Neural progenitor cell (in vitro differentiated cells): ENCODE measurements around the gene CAMK1D. TPM values are rescaled to one million over a fixed set of nuclear protein-coding genes. Genes with fewer than 3 reads are reported as not detected.

Experiments
- DNase-seq: peaks from one replicate; pipeline ENCODE4 v3.0.0-alpha.2; 2016; ENCODE audit warnings: low spot score
- H2AFZ ChIP-seq: fragments of 200-600 bp; sonication (generic); replicated peaks from 2 replicates; pipeline ENCODE4 v1.6.1; 2016; ENCODE audit warnings: antibody characterized with exemption
- H3F3A ChIP-seq: fragments of 200-600 bp; sonication (generic); 2 replicates; pipeline ENCODE4 v1.6.1; 2016; ENCODE audit warnings: antibody characterized with exemption, low read depth
- H3K27ac ChIP-seq: fragments of 200-600 bp; sonication (generic); 2 replicates; pipeline ENCODE4 v1.5.1; 2016; ENCODE audit warnings: mild to moderate bottlenecking
- H3K27me3 ChIP-seq: fragments of 200-600 bp; sonication (generic); 2 replicates; pipeline ENCODE4 v1.6.1; 2016; ENCODE audit warnings: mild to moderate bottlenecking, moderate library complexity
- H3K36me3 ChIP-seq: fragments of 200-600 bp; sonication (generic); 2 replicates; pipeline ENCODE4 v1.5.1; 2016
- H3K4me1 ChIP-seq: fragments of 200-600 bp; sonication (generic); 2 replicates; pipeline ENCODE4 v1.6.1; 2016; ENCODE audit warnings: mixed run types
- H3K4me2 ChIP-seq: fragments of 200-600 bp; sonication (generic); 2 replicates; pipeline ENCODE4 v1.6.1; 2016
- H3K4me3 ChIP-seq: fragments of 200-600 bp; sonication (generic); 2 replicates; pipeline ENCODE4 v1.5.1; 2016
- H3K79me2 ChIP-seq: fragments of 200-600 bp; sonication (generic); 2 replicates; pipeline ENCODE4 v1.6.1; 2016; ENCODE audit warnings: low read depth
- H3K9ac ChIP-seq: fragments of 200-600 bp; sonication (generic); 2 replicates; pipeline ENCODE4 v1.6.1; 2016
- H3K9me3 ChIP-seq: fragments of 200-600 bp; sonication (generic); 2 replicates; pipeline ENCODE4 v1.5.1; 2016; ENCODE audit warnings: low read depth
- H4K20me1 ChIP-seq: fragments of 200-600 bp; sonication (generic); 2 replicates; pipeline ENCODE4 v1.6.1; 2016; ENCODE audit warnings: low read depth
- H3K27ac Mint-ChIP-seq: 3 replicates; pipeline ENCODE4 v1.8.0; 2021; ENCODE audit warnings: mixed read lengths
- H3K27me3 Mint-ChIP-seq: 2 replicates; pipeline ENCODE4 v1.8.0; 2022; ENCODE audit warnings: low read depth, mild to moderate bottlenecking, inconsistent platforms, moderate library complexity, mixed read lengths; ENCODE audit not compliant: insufficient read depth
- H3K36me3 Mint-ChIP-seq: 3 replicates; pipeline ENCODE4 v1.8.0; 2021; ENCODE audit warnings: mixed read lengths
- H3K4me1 Mint-ChIP-seq: 3 replicates; pipeline ENCODE4 v1.8.0; 2021; ENCODE audit warnings: mixed read lengths
- H3K4me3 Mint-ChIP-seq: 3 replicates; pipeline ENCODE4 v1.8.0; 2021; ENCODE audit warnings: mild to moderate bottlenecking, moderate library complexity, mixed read lengths
- H3K9me3 Mint-ChIP-seq: 3 replicates; pipeline ENCODE4 v1.8.0; 2020; ENCODE audit warnings: mixed read lengths
- CTCF ChIP-seq: fragments of 200-600 bp; sonication (generic); IDR thresholded peaks from 2 replicates; pipeline ENCODE4 v1.5.1; 2017; ENCODE audit warnings: antibody characterized with exemption, mild to moderate bottlenecking
- EZH2 ChIP-seq: fragments of 200-600 bp; sonication (generic); IDR thresholded peaks from 2 replicates; pipeline ENCODE4 v1.6.1; 2017; ENCODE audit warnings: antibody characterized with exemption, mild to moderate bottlenecking, moderate library complexity
- EZH2phosphoT487 ChIP-seq: fragments of 200-600 bp; sonication (generic); IDR thresholded peaks from 2 replicates; pipeline ENCODE4 v1.6.1; 2017; ENCODE audit warnings: antibody characterized with exemption
- total RNA-seq: library from RNA; depleted of rRNA; stranded (reverse); fragments of >200 nt; gene quantifications from 2 replicates; pipeline ENCODE4 v1.2.3, GENCODE V29; 2015; ENCODE audit warnings: low replicate concordance

Gene CAMK1D
- total RNA-seq, 1 donor from 2014 or later, result 7.6 TPM

GRCh38 chr10:12369982-12370381, 20.6 kb downstream of the CAMK1D start:
- no peak for TF ChIP-seq EZH2
- no peak for TF ChIP-seq CTCF
- TF ChIP-seq EZH2phosphoT487, result no peak
- DNase-seq, result no peak
- Histone ChIP-seq H3K27me3 (no peaks in the 10 kb centered on the region), H3K79me2 (no peaks in the 10 kb centered on the region), H3K9me3 (no peaks in the 10 kb centered on the region), H3K4me3 (no peak overlapping the region), H4K20me1 (no peaks in the 10 kb centered on the region), H3K4me2 (no peak overlapping the region), H3K27ac (no peak overlapping the region), H3K4me1 (no peaks in the 10 kb centered on the region), H3K36me3 (no peaks in the 10 kb centered on the region), H2AFZ (no peak overlapping the region), H3F3A (no peaks in the 10 kb centered on the region), H3K9ac (no peak overlapping the region)
- Mint-ChIP-seq H3K36me3 (peaks cover 3% of the 10 kb centered on the region), H3K27ac (no peak overlapping the region), H3K4me3 (no peak overlapping the region), H3K9me3 (no peaks in the 10 kb centered on the region), H3K4me1 (no peaks in the 10 kb centered on the region), H3K27me3 (no peaks in the 10 kb centered on the region)

- no peaks in the 10 kb centered on the region for H4K20me1 ChIP-seq
- H3K27ac Mint-ChIP-seq, result no peak overlapping the region
- H3K27me3 Mint-ChIP-seq, result no peaks in the 10 kb centered on the region
- no peak overlapping the region for H3K27ac ChIP-seq
- TF ChIP-seq CTCF (no peak), EZH2 (no peak), EZH2phosphoT487 (no peak)
- H3K27me3 ChIP-seq, result no peaks in the 10 kb centered on the region
- no peaks in the 10 kb centered on the region for H3K36me3 Mint-ChIP-seq
- peaks cover 3% of the 10 kb centered on the region for H3K4me1 Mint-ChIP-seq
- H3K9ac ChIP-seq, result no peak overlapping the region
- no peaks in the 10 kb centered on the region for H3K4me1 ChIP-seq
- no peak overlapping the region for H3K4me3 Mint-ChIP-seq
- H2AFZ ChIP-seq, result no peak overlapping the region
- no peaks in the 10 kb centered on the region for H3K79me2 ChIP-seq
- no peaks in the 10 kb centered on the region for H3K9me3 Mint-ChIP-seq
- no peak overlapping the region for H3K4me3 ChIP-seq
- no peaks in the 10 kb centered on the region for H3F3A ChIP-seq
- no peaks in the 10 kb centered on the region for H3K36me3 ChIP-seq
- no peak for DNase-seq
- H3K9me3 ChIP-seq, result no peaks in the 10 kb centered on the region
- no peak overlapping the region for H3K4me2 ChIP-seq
Measured at GRCh38 chr10:12372846-12373245, 23.5 kb downstream of the CAMK1D start.

- no peaks in the 10 kb centered on the region for H3F3A ChIP-seq
- Mint-ChIP-seq H3K4me3 (no peak overlapping the region), H3K36me3 (no peaks in the 10 kb centered on the region), H3K27ac (no peak overlapping the region), H3K9me3 (no peaks in the 10 kb centered on the region), H3K27me3 (no peaks in the 10 kb centered on the region), H3K4me1 (peaks cover 5% of the 10 kb centered on the region)
- no peaks in the 10 kb centered on the region for H3K4me1 ChIP-seq
- DNase-seq, result no peak
- H3K4me3 ChIP-seq, result no peak overlapping the region
- H3K36me3 ChIP-seq, result no peaks in the 10 kb centered on the region
- no peaks in the 10 kb centered on the region for H3K9me3 ChIP-seq
- H4K20me1 ChIP-seq, result no peaks in the 10 kb centered on the region
- H3K4me2 ChIP-seq, result no peak overlapping the region
- no peak overlapping the region for H2AFZ ChIP-seq
- H3K27me3 ChIP-seq, result no peaks in the 10 kb centered on the region
- TF ChIP-seq EZH2, result no peak
- TF ChIP-seq EZH2phosphoT487, result no peak
- no peak for TF ChIP-seq CTCF
- H3K9ac ChIP-seq, result no peak overlapping the region
- H3K79me2 ChIP-seq, result no peaks in the 10 kb centered on the region
- H3K27ac ChIP-seq, result no peak overlapping the region
Measured at GRCh38 chr10:12375076-12375504, 25.7 kb downstream of the CAMK1D start.

- no peak overlapping the region for H3K9ac ChIP-seq
- H3K27ac ChIP-seq, result no peak overlapping the region
- Mint-ChIP-seq H3K9me3 (no peaks in the 10 kb centered on the region), H3K27me3 (no peaks in the 10 kb centered on the region), H3K4me1 (peaks cover 8% of the 10 kb centered on the region), H3K4me3 (no peak overlapping the region), H3K27ac (no peak overlapping the region), H3K36me3 (no peaks in the 10 kb centered on the region)
- H2AFZ ChIP-seq, result no peak overlapping the region
- no peak overlapping the region for H3K4me2 ChIP-seq
- H4K20me1 ChIP-seq, result no peaks in the 10 kb centered on the region
- TF ChIP-seq CTCF (no peak), EZH2phosphoT487 (no peak), EZH2 (no peak)
- no peaks in the 10 kb centered on the region for H3K27me3 ChIP-seq
- no peak for DNase-seq
- no peaks in the 10 kb centered on the region for H3K9me3 ChIP-seq
- H3K79me2 ChIP-seq, result no peaks in the 10 kb centered on the region
- no peak overlapping the region for H3K4me3 ChIP-seq
- H3K36me3 ChIP-seq, result no peaks in the 10 kb centered on the region
- no peaks in the 10 kb centered on the region for H3F3A ChIP-seq
- H3K4me1 ChIP-seq, result no peaks in the 10 kb centered on the region
Measured at GRCh38 chr10:12376211-12376610, 26.9 kb downstream of the CAMK1D start.
